NCI-H446 (cell line): ENCODE measurements around the gene ARFRP1.

Experiments
- DNase-seq, 2 experiments: peaks; one replicate each; lab custom pipeline; 2025; lab: John Stamatoyannopoulos, UW

Gene ARFRP1

GRCh38 chr20:63690898-63691710 is 16.7 kb downstream of the ARFRP1 start:
- DNase-seq: no peak

GRCh38 chr20:63690003-63690897 is 17.5 kb downstream of the ARFRP1 start:
- DNase-seq: no peak

- no peak for DNase-seq
These were observed 18.5 kb downstream of the ARFRP1 start for GRCh38 chr20:63689046-63690002.

- no peak for DNase-seq
These were observed 19.3 kb downstream of the ARFRP1 start for GRCh38 chr20:63688228-63689045.

- DNase-seq: no peak
These were observed 20.2 kb downstream of the ARFRP1 start for GRCh38 chr20:63687419-63688178.

- DNase-seq: no peak
These were observed 21.1 kb downstream of the ARFRP1 start for GRCh38 chr20:63686492-63687321.

- DNase-seq: no peak
These were observed 21.7 kb downstream of the ARFRP1 start for GRCh38 chr20:63686094-63686491.

GRCh38 chr20:63685269-63686026 is 22.3 kb downstream of the ARFRP1 start:
- no peak for DNase-seq

GRCh38 chr20:63682384-63683139 is 25.2 kb downstream of the ARFRP1 start:
- DNase-seq: peak in 1 of 2 experiments; percentile 65

GRCh38 chr20:63681609-63682142 is 26.1 kb downstream of the ARFRP1 start:
- DNase-seq: no peak

- no peak for DNase-seq
These were observed 26.7 kb downstream of the ARFRP1 start for GRCh38 chr20:63680857-63681608.

- DNase-seq: no peak
These were observed 27.3 kb downstream of the ARFRP1 start for GRCh38 chr20:63680427-63680826.

GRCh38 chr20:63679799-63680305 is 27.9 kb downstream of the ARFRP1 start:
- no peak for DNase-seq

- no peak for DNase-seq
These were observed 28.9 kb downstream of the ARFRP1 start for GRCh38 chr20:63678667-63679465.

- DNase-seq: no peak
These were observed 29.7 kb downstream of the ARFRP1 start for GRCh38 chr20:63678071-63678470.
